Activated CD4-positive, alpha-beta memory T cell treated with anti-CD3 and anti-CD28 coated beads, Interleukin-2, amount 10 ng/mL, durations not matched to agents 7 days and 5 days (primary cell): Measurements from ENCODE around the gene GNPTG. TPM values are rescaled to one million over a fixed set of nuclear protein-coding genes. Genes with fewer than 3 reads are reported as not detected.

ENCODE experiments used
- CTCF ChIA-PET: fragments of 350-600 bp; sonication (Branson Sonifier 250); formaldehyde crosslinking; loops from one replicate; lab custom pipeline; 2021; ENCODE audit warnings: antibody characterized with exemption, inconsistent platforms; lab: Charles Lee
- POLR2A ChIA-PET: fragments of 350-600 bp; sonication (Branson Sonifier 250); formaldehyde crosslinking; loops from one replicate; lab custom pipeline; 2021; ENCODE audit warnings: antibody characterized with exemption; lab: Charles Lee
- DNase-seq: peaks from one replicate; pipeline ENCODE4 v3.0.0-alpha.2; 2020
- H3K27ac Mint-ChIP-seq: one replicate; pipeline ENCODE4 v1.8.0; 2021; ENCODE audit warnings: mild to moderate bottlenecking, mixed read lengths
- H3K27me3 Mint-ChIP-seq: one replicate; pipeline ENCODE4 v1.8.0; 2021; ENCODE audit warnings: mixed read lengths
- H3K36me3 Mint-ChIP-seq: one replicate; pipeline ENCODE4 v1.8.0; 2021; ENCODE audit warnings: low read depth, mixed read lengths
- H3K4me1 Mint-ChIP-seq: one replicate; pipeline ENCODE4 v1.8.0; 2021; ENCODE audit warnings: mixed read lengths
- H3K4me3 Mint-ChIP-seq: one replicate; pipeline ENCODE4 v1.8.0; 2021; ENCODE audit warnings: mild to moderate bottlenecking, mixed read lengths
- H3K9me3 Mint-ChIP-seq: one replicate; pipeline ENCODE4 v1.8.0; 2021; ENCODE audit warnings: mixed read lengths
- total RNA-seq, 2 experiments: library from RNA; stranded (reverse); gene quantifications; one replicate each; pipeline ENCODE4 v1.2.3, GENCODE V29; 2021

The GNPTG gene
- total RNA-seq, result 10 to 100 TPM; 32.5 to 33.4 TPM

GRCh38 chr16:1351582-1352362, at the start of gene GNPTG, which contains the start of gene TSR3:
TSS of gene GNPTG (plus strand) at chr16:1351931. CDS start at chr16:1351966, 35 bp downstream.
TSS of gene TSR3 (minus strand) at chr16:1351878. CDS start at chr16:1351804, 74 bp downstream.
- CTCF ChIA-PET, result no interaction called here

DNA sequence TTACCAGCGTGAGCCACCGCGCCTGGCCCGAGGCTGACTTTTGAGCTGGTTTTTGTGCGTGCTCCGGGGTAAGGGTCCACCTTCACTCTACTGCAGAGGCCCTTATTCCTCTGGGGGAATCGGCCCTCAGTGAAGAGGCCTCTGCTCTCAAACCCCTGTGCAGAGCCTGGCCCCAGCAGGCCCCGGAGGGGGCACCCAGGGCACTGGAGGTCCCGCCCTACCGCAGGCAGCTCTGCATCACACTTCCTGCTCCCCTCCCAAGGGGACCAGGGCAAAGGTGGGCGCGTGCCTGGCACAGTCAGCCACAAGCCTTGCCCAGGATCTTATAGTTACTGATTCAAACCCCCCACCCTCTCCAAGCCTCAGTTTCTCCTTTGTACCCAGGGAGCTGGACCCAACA, 45.9 kb upstream of the GNPTG start:
- Mint-ChIP-seq H3K36me3 (peaks cover 9% of the 10 kb centered on the region), H3K27ac (no peak overlapping the region), H3K27me3 (no peaks in the 10 kb centered on the region), H3K4me3 (no peak overlapping the region), H3K4me1 (peaks cover 40% of the 10 kb centered on the region), H3K9me3 (no peaks in the 10 kb centered on the region)
- ChIA-PET POLR2A (no interaction called here), CTCF (no interaction called here)
- DNase-seq, result no peak

More at GRCh38 chr16:1351582-1352362, at the start of gene GNPTG, which contains the start of gene TSR3:
- H3K4me3 Mint-ChIP-seq, result peak within 1 kb of the TSS; percentile 80
- DNase-seq, result peak; percentile 87
- H3K4me1 Mint-ChIP-seq, result peaks cover 40% of the 10 kb centered on the region
- H3K9me3 Mint-ChIP-seq, result no peaks in the 10 kb centered on the region
- H3K27me3 Mint-ChIP-seq, result no peaks in the 10 kb centered on the region
- H3K36me3 Mint-ChIP-seq, result no peaks in the 10 kb centered on the region
- POLR2A ChIA-PET, result interaction anchor here (1.0 kb wide), 1 partner anchor 18 kb away, joined by 4 read pairs; no protein-coding TSS in a partner anchor
- peak within 1 kb of the TSS; percentile 76 for H3K27ac Mint-ChIP-seq

DNA sequence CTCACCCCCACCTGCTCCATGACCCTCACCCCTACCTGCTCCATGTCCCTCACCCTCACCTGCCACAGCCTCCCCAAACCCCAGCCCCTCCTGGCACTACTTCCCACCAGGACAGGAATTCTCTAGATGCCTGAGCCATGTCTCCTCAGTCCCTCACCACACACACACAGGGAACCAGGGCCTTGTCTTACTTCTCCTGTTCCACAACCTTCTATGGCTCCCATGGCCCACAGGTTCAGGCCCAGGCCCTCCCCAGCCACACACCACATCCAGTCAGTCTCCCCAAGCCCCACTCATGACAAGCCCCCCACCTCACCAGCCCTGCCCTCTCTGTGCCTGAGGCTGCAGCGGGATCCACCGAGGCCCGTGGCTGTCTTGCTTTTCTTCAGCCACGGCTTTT, 45.4 kb upstream of the GNPTG start:
- Mint-ChIP-seq H3K36me3 (peaks cover 13% of the 10 kb centered on the region), H3K4me1 (peaks cover 45% of the 10 kb centered on the region), H3K27ac (no peak overlapping the region), H3K27me3 (no peaks in the 10 kb centered on the region), H3K4me3 (no peak overlapping the region), H3K9me3 (no peaks in the 10 kb centered on the region)
- CTCF ChIA-PET, result no interaction called here
- no peak for DNase-seq
- POLR2A ChIA-PET, result no interaction called here

DNA sequence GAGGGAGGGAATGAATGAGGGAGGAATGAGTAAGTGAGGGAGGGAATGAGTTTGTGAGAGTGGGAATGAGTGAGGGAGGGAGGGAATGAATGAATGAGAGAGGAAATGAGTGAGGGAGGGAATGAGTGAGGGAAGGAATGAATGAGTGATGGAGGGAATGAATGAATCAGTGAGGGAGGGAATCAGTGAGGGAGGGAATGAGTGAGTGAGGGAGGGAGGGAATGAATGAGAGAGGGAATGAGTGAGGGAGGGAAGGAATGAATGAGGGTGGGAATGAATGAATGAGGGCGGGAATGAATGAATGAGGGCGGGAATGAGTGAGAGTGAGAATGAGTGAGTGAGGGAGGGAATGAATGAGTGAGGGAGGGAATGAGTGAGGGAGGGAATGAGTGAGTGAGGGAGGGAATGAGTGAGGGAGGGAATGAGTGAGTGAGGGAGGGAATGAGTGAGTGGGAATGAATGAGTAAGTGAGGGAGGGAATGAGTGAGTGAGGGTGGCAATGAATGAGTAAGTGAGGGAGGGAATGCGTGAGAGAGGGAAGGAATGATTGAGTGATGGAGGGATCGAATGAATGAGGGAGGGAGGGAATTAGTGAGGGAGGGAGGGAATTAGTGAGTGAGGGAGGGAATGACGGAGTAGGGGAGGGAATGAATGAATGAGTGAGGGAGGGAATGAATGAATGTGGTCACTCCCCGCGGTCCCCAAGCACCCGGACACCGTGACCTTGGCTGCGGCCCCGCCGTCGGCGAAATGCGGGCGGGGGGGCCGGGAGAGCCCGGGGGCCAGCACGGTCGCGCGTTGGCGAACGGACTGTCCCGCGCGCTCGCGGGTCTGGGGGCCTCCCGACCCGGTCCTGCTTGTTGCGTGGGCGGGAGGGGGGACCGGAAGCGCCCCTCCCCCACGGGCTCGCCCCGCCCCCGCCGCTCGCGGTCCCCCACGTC, 43.4 kb upstream of the GNPTG start:
- CTCF ChIA-PET, result interaction anchor here (1.6 kb wide), 1 partner anchor 7 kb away, joined by 4 read pairs; no protein-coding TSS in a partner anchor
- DNase-seq, result no peak
- H3K4me3 Mint-ChIP-seq, result peak overlapping the region; percentile 80
- no peaks in the 10 kb centered on the region for H3K27me3 Mint-ChIP-seq
- peaks cover 21% of the 10 kb centered on the region for H3K36me3 Mint-ChIP-seq
- peaks cover 51% of the 10 kb centered on the region for H3K4me1 Mint-ChIP-seq
- POLR2A ChIA-PET, result interaction anchor here (0.8 to 1.8 kb wide), 11 partner anchors 7 to 519 kb away, joined by 3 to 12 read pairs (median 5); partner anchors contain the start of genes FAHD1, NUBP2, SPSB3 and UQCC4
- H3K9me3 Mint-ChIP-seq, result no peaks in the 10 kb centered on the region
- H3K27ac Mint-ChIP-seq, result peak overlapping the region; percentile 96

DNA sequence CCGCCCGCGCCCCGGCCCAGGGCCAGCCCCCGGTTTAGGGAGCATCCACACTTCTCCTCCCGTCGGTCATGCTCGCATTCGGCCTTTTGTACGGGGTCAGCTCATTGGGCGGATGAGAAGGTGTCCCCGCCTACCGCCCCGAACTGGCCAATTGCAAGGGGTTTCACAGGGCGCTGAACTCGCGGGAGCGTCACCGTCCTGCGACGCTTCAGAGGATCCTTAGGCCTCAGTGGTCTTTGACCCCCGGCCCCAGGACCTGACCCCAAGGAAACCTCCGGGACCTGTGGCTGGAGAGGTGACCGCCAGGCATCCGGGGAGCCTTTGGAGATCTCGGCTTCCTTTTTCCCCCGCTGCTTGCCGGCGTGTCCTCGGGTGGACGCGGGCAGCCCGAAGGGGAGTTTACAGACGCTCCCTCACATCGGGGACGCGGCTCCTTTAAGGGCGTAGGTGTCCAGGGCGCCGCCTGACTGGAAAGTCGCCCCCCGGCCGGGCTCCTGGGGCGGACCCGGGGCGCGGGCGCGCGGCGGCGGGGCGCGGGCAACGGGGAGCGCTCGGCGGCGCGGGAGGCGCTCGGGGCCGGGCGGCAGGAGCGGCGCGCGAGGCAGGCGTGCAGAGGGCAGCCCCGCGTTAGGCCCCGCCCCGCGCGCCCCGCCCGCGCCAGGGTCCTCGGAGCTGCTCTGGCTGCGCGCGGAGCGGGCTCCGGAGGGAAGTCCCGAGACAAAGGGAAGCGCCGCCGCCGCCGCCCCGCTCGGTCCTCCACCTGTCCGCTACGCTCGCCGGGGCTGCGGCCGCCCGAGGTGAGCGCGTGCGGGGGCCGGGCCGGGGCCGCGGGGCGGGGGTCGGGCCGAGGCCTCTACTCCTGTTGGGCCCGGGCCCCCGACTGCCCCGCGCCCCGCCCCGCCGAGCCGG, 42.5 kb upstream of the GNPTG start, which contains the start of gene UBE2I:
TSS of gene UBE2I (plus strand) at position 660 of the 909 bp plus-strand sequence. CDS start 4,395 bp downstream, outside the sequence.
- Mint-ChIP-seq H3K36me3 (peaks cover 27% of the 10 kb centered on the region), H3K27me3 (no peaks in the 10 kb centered on the region), H3K27ac (peak within 1 kb of the TSS; percentile 96), H3K9me3 (no peaks in the 10 kb centered on the region), H3K4me1 (peaks cover 45% of the 10 kb centered on the region), H3K4me3 (peak within 1 kb of the TSS; percentile 100)
- ChIA-PET POLR2A (interaction anchor here (0.6 to 3.8 kb wide), 18 partner anchors 8 to 518 kb away, joined by 3 to 13 read pairs (median 4); partner anchors contain the start of genes CRAMP1, FAHD1, IFT140 and MAPK8IP3), CTCF (interaction anchor here (1.6 kb wide), 1 partner anchor 8 kb away, joined by 4 read pairs; no protein-coding TSS in a partner anchor)
- peak; percentile 98 for DNase-seq

GRCh38 chr16:1309888-1310831, 41.6 kb upstream of the GNPTG start:
- Mint-ChIP-seq H3K4me1 (peaks cover 38% of the 10 kb centered on the region), H3K36me3 (peaks cover 30% of the 10 kb centered on the region), H3K27ac (peak overlapping the region; percentile 94), H3K27me3 (no peaks in the 10 kb centered on the region), H3K4me3 (peak overlapping the region; percentile 100), H3K9me3 (no peaks in the 10 kb centered on the region)
- ChIA-PET POLR2A (interaction anchor here (0.8 to 3.8 kb wide), 15 partner anchors 9 to 655 kb away, joined by 3 to 13 read pairs (median 5); partner anchors contain the start of genes CRAMP1, IFT140, MAPK8IP3 and NUBP2), CTCF (interaction anchor here (1.6 kb wide), 1 partner anchor 9 kb away, joined by 4 read pairs; no protein-coding TSS in a partner anchor)
- DNase-seq, result peak; percentile 63

GRCh38 chr16:1310832-1311200, 40.9 kb upstream of the GNPTG start:
- POLR2A ChIA-PET, result interaction anchor here (1.0 to 3.8 kb wide), 4 partner anchors 13 to 654 kb away, joined by 3 to 13 read pairs (median 6); partner anchors contain the start of gene RPS2
- Mint-ChIP-seq H3K36me3 (peaks cover 34% of the 10 kb centered on the region), H3K27me3 (no peaks in the 10 kb centered on the region), H3K4me1 (peaks cover 38% of the 10 kb centered on the region), H3K27ac (peak overlapping the region; percentile 94), H3K4me3 (peak overlapping the region; percentile 100), H3K9me3 (no peaks in the 10 kb centered on the region)
- DNase-seq, result peak; percentile 61
- CTCF ChIA-PET, result no interaction called here

- peak overlapping the region; percentile 94 for H3K27ac Mint-ChIP-seq
- POLR2A ChIA-PET, result interaction anchor here (1.0 to 3.8 kb wide), 4 partner anchors 13 to 654 kb away, joined by 3 to 13 read pairs (median 6); partner anchors contain the start of gene RPS2
- H3K36me3 Mint-ChIP-seq, result peaks cover 38% of the 10 kb centered on the region
- peak overlapping the region; percentile 100 for H3K4me3 Mint-ChIP-seq
- DNase-seq, result no peak
- peaks cover 38% of the 10 kb centered on the region for H3K4me1 Mint-ChIP-seq
- CTCF ChIA-PET, result no interaction called here
- no peaks in the 10 kb centered on the region for H3K9me3 Mint-ChIP-seq
- H3K27me3 Mint-ChIP-seq, result no peaks in the 10 kb centered on the region
Observed at GRCh38 chr16:1311212-1311737, 40.5 kb upstream of the GNPTG start.

GRCh38 chr16:1311738-1312466, 39.8 kb upstream of the GNPTG start:
- Mint-ChIP-seq H3K4me1 (peaks cover 34% of the 10 kb centered on the region), H3K27ac (no peak overlapping the region), H3K27me3 (no peaks in the 10 kb centered on the region)

DNA sequence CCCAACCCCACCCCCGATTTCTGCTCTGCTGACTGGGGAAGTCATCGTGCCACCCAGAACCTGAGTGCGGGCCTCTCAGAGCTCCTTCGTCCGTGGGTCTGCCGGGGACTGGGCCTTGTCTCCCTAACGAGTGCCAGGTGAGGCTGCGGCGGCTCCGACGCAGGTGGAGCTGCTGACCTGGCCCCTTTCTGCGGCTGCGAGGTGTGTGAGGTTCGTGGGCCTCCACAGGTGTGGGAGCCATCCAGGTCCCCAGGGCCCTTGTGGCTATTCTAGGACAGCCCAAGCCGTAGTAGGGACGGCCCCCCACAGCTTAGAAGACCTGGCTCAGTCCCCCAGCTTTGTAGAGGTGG, 39.3 kb upstream of the GNPTG start:
- H3K9me3 Mint-ChIP-seq, result no peaks in the 10 kb centered on the region
- no peak for DNase-seq
- H3K27me3 Mint-ChIP-seq, result no peaks in the 10 kb centered on the region
- peak overlapping the region; percentile 17 for H3K4me3 Mint-ChIP-seq
- ChIA-PET POLR2A (interaction anchor here (1.6 to 3.8 kb wide), 2 partner anchors 18 to 66 kb away, joined by 5 to 13 read pairs; no protein-coding TSS in a partner anchor), CTCF (no interaction called here)
- peaks cover 34% of the 10 kb centered on the region for H3K4me1 Mint-ChIP-seq
- H3K27ac Mint-ChIP-seq, result no peak overlapping the region
- H3K36me3 Mint-ChIP-seq, result peaks cover 48% of the 10 kb centered on the region

More at GRCh38 chr16:1311738-1312466, 39.8 kb upstream of the GNPTG start:
- DNase-seq, result no peak
- Mint-ChIP-seq H3K4me3 (peak overlapping the region; percentile 100), H3K9me3 (no peaks in the 10 kb centered on the region), H3K36me3 (peaks cover 44% of the 10 kb centered on the region)
- ChIA-PET POLR2A (interaction anchor here (1.6 to 3.8 kb wide), 3 partner anchors 12 to 67 kb away, joined by 5 to 13 read pairs (median 6); no protein-coding TSS in a partner anchor), CTCF (no interaction called here)
